Measurements from ENCODE around the gene PIK3R2.

DNA sequence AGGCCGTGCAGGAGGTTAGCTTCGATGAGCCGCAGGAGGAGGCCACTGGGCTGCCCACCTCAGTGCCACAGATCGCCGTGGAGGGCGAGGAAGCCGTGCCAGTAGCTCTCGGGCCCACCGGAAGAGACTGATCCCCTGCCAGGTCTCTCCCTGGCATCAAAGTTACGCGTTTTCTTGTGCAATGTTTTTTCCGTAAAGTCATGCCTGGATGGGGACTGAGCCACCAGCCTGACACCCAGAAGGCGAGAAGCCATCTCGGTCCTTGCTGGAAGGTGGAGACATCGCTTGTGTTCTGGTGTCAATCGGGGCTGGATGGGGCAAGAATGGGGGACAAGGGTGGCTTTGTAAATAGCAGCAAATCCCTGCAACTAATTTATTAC lies 3.4 kb upstream of the PIK3R2 start:
- TF ChIP-seq SP1 (IDR thresholded peaks at IDR 0.05) = no peak
- TF ChIP-seq FOXM1 (IDR thresholded peaks at IDR 0.05; ENCODE audit: borderline replicate concordance) = no peak
- TF ChIP-seq HDGF (IDR thresholded peaks at IDR 0.05; ENCODE audit: borderline replicate concordance) = no peak
- TF ChIP-seq, protein P1, sequence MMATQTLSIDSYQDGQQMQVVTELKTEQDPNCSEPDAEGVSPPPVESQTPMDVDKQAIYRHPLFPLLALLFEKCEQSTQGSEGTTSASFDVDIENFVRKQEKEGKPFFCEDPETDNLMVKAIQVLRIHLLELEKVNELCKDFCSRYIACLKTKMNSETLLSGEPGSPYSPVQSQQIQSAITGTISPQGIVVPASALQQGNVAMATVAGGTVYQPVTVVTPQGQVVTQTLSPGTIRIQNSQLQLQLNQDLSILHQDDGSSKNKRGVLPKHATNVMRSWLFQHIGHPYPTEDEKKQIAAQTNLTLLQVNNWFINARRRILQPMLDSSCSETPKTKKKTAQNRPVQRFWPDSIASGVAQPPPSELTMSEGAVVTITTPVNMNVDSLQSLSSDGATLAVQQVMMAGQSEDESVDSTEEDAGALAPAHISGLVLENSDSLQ (IDR thresholded peaks at IDR 0.05) = no peak
